ENCODE measurements around the gene EVA1B.
A peak's percentile ranks its signal among the peaks of the same experiment; 100 is the strongest.

Gene EVA1B

DNA sequence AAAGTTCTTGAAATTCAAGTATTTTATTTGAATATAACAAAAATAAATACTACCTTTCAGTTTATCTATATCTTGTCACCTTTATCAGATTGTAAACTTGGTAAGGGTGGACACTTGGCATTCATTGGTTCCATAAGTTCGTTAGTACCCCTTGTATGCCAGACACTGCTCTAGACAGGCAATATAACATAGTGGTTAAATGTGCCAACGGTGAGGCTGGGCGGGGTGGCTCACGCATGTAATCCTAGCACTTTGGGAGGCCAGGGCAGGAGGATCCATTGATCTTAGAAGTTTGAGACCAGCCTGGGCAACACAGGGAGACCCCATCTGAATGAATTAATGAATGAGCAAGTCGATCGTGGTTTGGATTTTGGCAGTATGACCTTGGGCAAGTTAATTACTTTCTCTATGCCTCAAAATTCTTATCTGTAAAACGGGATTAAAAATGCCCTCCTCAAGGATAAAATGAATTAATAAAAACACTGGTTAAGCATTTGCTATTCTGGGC, 43.6 kb downstream of the EVA1B start:
- TF ChIP-seq EZH2phosphoT487 (IDR thresholded peaks at IDR 0.05; ENCODE audit: borderline replicate concordance, low read length), result no peak
- TF ChIP-seq, protein P1, sequence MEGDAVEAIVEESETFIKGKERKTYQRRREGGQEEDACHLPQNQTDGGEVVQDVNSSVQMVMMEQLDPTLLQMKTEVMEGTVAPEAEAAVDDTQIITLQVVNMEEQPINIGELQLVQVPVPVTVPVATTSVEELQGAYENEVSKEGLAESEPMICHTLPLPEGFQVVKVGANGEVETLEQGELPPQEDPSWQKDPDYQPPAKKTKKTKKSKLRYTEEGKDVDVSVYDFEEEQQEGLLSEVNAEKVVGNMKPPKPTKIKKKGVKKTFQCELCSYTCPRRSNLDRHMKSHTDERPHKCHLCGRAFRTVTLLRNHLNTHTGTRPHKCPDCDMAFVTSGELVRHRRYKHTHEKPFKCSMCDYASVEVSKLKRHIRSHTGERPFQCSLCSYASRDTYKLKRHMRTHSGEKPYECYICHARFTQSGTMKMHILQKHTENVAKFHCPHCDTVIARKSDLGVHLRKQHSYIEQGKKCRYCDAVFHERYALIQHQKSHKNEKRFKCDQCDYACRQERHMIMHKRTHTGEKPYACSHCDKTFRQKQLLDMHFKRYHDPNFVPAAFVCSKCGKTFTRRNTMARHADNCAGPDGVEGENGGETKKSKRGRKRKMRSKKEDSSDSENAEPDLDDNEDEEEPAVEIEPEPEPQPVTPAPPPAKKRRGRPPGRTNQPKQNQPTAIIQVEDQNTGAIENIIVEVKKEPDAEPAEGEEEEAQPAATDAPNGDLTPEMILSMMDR (IDR thresholded peaks at IDR 0.05; ENCODE audit: low read depth, low read length, poor library complexity, severe bottlenecking), result no peak
- Histone ChIP-seq H3K4me1 (ENCODE audit: control insufficient read depth, low read length) (peaks cover 28% of the 10 kb centered on the region), H3K27me3 (ENCODE audit: control insufficient read depth, low read length) (no peaks in the 10 kb centered on the region), H4K20me1 (ENCODE audit: control insufficient read depth, insufficient read depth, low read depth, low read length) (no peaks in the 10 kb centered on the region; the same call in 1 of the 2 replicates), H3K79me2 (ENCODE audit: control insufficient read depth, low read length) (peaks cover 61% of the 10 kb centered on the region), H3K4me3 (ENCODE audit: low read length) (no peak overlapping the region), H3K4me2 (ENCODE audit: low read length) (no peak overlapping the region), H3K9me2 (replicated peaks; ENCODE audit: control insufficient read depth, low read length) (no peaks in the 10 kb centered on the region), H3F3A (ENCODE audit: control insufficient read depth, insufficient read depth) (peaks cover 43% of the 10 kb centered on the region), H3K9me3 (ENCODE audit: control insufficient read depth, insufficient read depth, low read length) (no peaks in the 10 kb centered on the region), H3K27ac (ENCODE audit: low read depth, low read length) (no peak overlapping the region), H3K36me3 (ENCODE audit: control insufficient read depth, low read length) (peaks cover 54% of the 10 kb centered on the region)

DNA sequence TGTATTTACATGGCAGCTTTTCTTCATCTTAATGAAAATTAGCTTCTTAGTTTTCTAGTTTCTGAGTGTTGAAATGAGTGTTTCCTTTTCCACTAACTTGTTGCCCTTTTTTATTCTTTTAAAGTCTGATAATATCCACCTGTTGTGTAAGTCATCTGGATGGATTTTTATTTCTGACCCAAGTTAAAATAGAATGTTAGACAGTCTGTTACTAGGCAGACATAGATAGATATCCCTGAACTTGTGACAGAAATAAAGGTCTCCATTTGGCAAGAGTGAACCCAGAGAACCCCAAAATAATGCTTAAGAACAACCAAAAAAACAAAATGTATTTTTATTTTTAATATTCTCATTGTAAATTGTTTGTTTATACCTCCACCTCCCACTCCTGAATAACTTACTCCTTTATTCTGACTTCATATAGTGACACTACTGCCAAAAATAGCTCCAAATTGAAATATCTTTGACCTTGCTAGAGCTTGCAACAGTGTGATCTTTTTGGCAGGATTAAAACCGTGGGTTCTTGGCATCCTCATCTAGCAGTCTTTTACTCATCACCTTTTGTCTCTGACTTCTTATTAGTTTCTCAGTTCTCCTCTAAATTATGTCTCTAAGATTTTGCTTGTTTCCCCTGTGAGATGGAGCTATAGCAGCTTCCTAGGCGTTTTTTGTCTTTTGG, 44.2 kb downstream of the EVA1B start:
- peaks cover 61% of the 10 kb centered on the region for H3K79me2 ChIP-seq (ENCODE audit: control insufficient read depth, low read length)
- H3F3A ChIP-seq (ENCODE audit: control insufficient read depth, insufficient read depth), result peaks cover 37% of the 10 kb centered on the region
- TF ChIP-seq EZH2phosphoT487 (IDR thresholded peaks at IDR 0.05; ENCODE audit: borderline replicate concordance, low read length), result no peak
- TF ChIP-seq, protein P1 (IDR thresholded peaks at IDR 0.05; ENCODE audit: low read depth, low read length, poor library complexity, severe bottlenecking), result no peak
- peaks cover 54% of the 10 kb centered on the region for H3K36me3 ChIP-seq (ENCODE audit: control insufficient read depth, low read length)
- H3K4me3 ChIP-seq (ENCODE audit: low read length), result no peak overlapping the region
- H3K9me3 ChIP-seq (ENCODE audit: control insufficient read depth, insufficient read depth, low read length), result no peaks in the 10 kb centered on the region
- no peaks in the 10 kb centered on the region for H3K27me3 ChIP-seq (ENCODE audit: control insufficient read depth, low read length)
- no peaks in the 10 kb centered on the region for H3K9me2 ChIP-seq (replicated peaks; ENCODE audit: control insufficient read depth, low read length)
- peak overlapping the region; percentile 16; the same call in 1 of the 2 replicates for H3K27ac ChIP-seq (ENCODE audit: low read depth, low read length)
- no peaks in the 10 kb centered on the region; the same call in 1 of the 2 replicates for H4K20me1 ChIP-seq (ENCODE audit: control insufficient read depth, insufficient read depth, low read depth, low read length)
- peaks cover 22% of the 10 kb centered on the region for H3K4me1 ChIP-seq (ENCODE audit: control insufficient read depth, low read length)
- H3K4me2 ChIP-seq (ENCODE audit: low read length), result no peak overlapping the region

DNA sequence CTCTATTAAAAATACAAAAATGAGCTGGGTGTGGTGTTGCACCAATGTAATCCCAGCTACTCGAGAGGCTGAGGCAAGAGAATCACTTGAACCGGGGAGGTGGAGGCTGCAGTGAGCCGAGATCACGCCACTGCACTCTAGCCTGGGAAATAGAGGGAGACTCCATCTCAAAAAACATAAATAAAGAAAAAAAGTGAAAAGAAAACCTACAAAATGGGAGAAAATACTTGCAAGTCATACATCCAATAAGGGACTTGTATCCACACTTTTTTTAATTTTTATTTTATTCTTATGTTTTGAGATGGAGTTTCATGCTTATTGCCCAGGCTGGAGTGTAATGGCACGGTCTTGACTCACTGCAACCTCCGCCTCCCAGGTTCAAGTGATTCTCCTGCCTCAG, 46.8 kb downstream of the EVA1B start:
- no peaks in the 10 kb centered on the region; the same call in 1 of the 2 replicates for H4K20me1 ChIP-seq (ENCODE audit: control insufficient read depth, insufficient read depth, low read depth, low read length)
- H3K36me3 ChIP-seq (ENCODE audit: control insufficient read depth, low read length), result peaks cover 52% of the 10 kb centered on the region
- H3K4me3 ChIP-seq (ENCODE audit: low read length), result no peak overlapping the region
- peaks cover 14% of the 10 kb centered on the region for H3F3A ChIP-seq (ENCODE audit: control insufficient read depth, insufficient read depth)
- no peak overlapping the region for H3K4me2 ChIP-seq (ENCODE audit: low read length)
- TF ChIP-seq, protein P1 (IDR thresholded peaks at IDR 0.05; ENCODE audit: low read depth, low read length, poor library complexity, severe bottlenecking), result no peak
- TF ChIP-seq EZH2phosphoT487 (IDR thresholded peaks at IDR 0.05; ENCODE audit: borderline replicate concordance, low read length), result no peak
- no peaks in the 10 kb centered on the region for H3K27me3 ChIP-seq (ENCODE audit: control insufficient read depth, low read length)
- no peaks in the 10 kb centered on the region for H3K9me3 ChIP-seq (ENCODE audit: control insufficient read depth, insufficient read depth, low read length)
- no peaks in the 10 kb centered on the region for H3K9me2 ChIP-seq (replicated peaks; ENCODE audit: control insufficient read depth, low read length)
- H3K79me2 ChIP-seq (ENCODE audit: control insufficient read depth, low read length), result peaks cover 82% of the 10 kb centered on the region
- peaks cover 22% of the 10 kb centered on the region for H3K4me1 ChIP-seq (ENCODE audit: control insufficient read depth, low read length)
- H3K27ac ChIP-seq (ENCODE audit: low read depth, low read length), result no peak overlapping the region
